GM23338 (cell line): ENCODE results near the gene STAMBPL1. TPM values are rescaled to one million over a fixed set of nuclear protein-coding genes. Genes with fewer than 3 reads are reported as not detected.

Source experiments
- ATAC-seq: fragments of 200-7000 bp; cut with Tn5 transposase; 3 replicates; pipeline ENCODE4 v1.9.1; 2020
- DNase-seq: peaks from one replicate; pipeline ENCODE4 v3.0.0-alpha.2; 2015; ENCODE audit warnings: low spot score
- H2AFZ ChIP-seq: fragments of 200-600 bp; sonication (generic); 2 replicates; pipeline ENCODE4 v1.8.0; 2016; ENCODE audit warnings: antibody characterized with exemption, mild to moderate bottlenecking, moderate library complexity
- H3F3A ChIP-seq: fragments of 200-600 bp; sonication (generic); replicated peaks from 2 replicates; pipeline ENCODE4 v1.8.0; 2017; ENCODE audit warnings: antibody characterized with exemption, mixed run types, low read depth
- H3K27ac ChIP-seq: fragments of 200-600 bp; sonication (generic); 2 replicates; pipeline ENCODE4 v1.6.1; 2016; ENCODE audit warnings: low read depth
- H3K27me3 ChIP-seq: fragments of 200-600 bp; sonication (generic); 2 replicates; pipeline ENCODE4 v1.8.0; 2016; ENCODE audit warnings: mild to moderate bottlenecking, mixed run types, moderate library complexity; ENCODE audit not compliant: insufficient read depth
- H3K36me3 ChIP-seq: fragments of 200-600 bp; sonication (generic); 2 replicates; pipeline ENCODE4 v1.8.0; 2016; ENCODE audit warnings: mild to moderate bottlenecking; ENCODE audit not compliant: insufficient read depth
- H3K4me1 ChIP-seq: fragments of 200-600 bp; sonication (generic); 2 replicates; pipeline ENCODE4 v1.8.0; 2016; ENCODE audit warnings: mild to moderate bottlenecking, moderate library complexity; ENCODE audit not compliant: insufficient read depth
- H3K4me2 ChIP-seq: fragments of 200-600 bp; sonication (generic); 2 replicates; pipeline ENCODE4 v1.7.1; 2017; ENCODE audit warnings: mixed run types
- H3K4me3 ChIP-seq: fragments of 200-600 bp; sonication (generic); 2 replicates; pipeline ENCODE4 v1.6.1; 2016; ENCODE audit warnings: mixed run types
- H3K79me2 ChIP-seq: fragments of 200-600 bp; sonication (generic); replicated peaks from 2 replicates; pipeline ENCODE4 v1.8.0; 2017; ENCODE audit warnings: mild to moderate bottlenecking; ENCODE audit not compliant: insufficient read depth
- H3K9me2 ChIP-seq: fragments of 200-600 bp; sonication (generic); 2 replicates; pipeline ENCODE4 v1.8.0; 2017; ENCODE audit not compliant: insufficient read depth
- H4K20me1 ChIP-seq: fragments of 200-600 bp; sonication (generic); replicated peaks from 2 replicates; pipeline ENCODE4 v1.8.0; 2017; ENCODE audit warnings: mild to moderate bottlenecking; ENCODE audit not compliant: insufficient read depth
- H3K27ac Mint-ChIP-seq: 2 replicates; pipeline ENCODE4 v1.8.0; 2020; ENCODE audit warnings: inconsistent platforms, mild to moderate bottlenecking, moderate library complexity, mixed read lengths
- H3K27me3 Mint-ChIP-seq: 3 replicates; pipeline ENCODE4 v1.8.0; 2022; ENCODE audit warnings: low read depth, mild to moderate bottlenecking, moderate library complexity, mixed read lengths, inconsistent platforms; ENCODE audit not compliant: insufficient read depth, poor library complexity
- H3K36me3 Mint-ChIP-seq: 3 replicates; pipeline ENCODE4 v1.8.0; 2021; ENCODE audit warnings: low read depth, mild to moderate bottlenecking, inconsistent platforms, moderate library complexity, mixed read lengths
- H3K4me1 Mint-ChIP-seq: 3 replicates; pipeline ENCODE4 v1.8.0; 2020; ENCODE audit warnings: mild to moderate bottlenecking, inconsistent platforms, mixed read lengths
- H3K4me3 Mint-ChIP-seq: 3 replicates; pipeline ENCODE4 v1.8.0; 2021; ENCODE audit warnings: moderate library complexity, mild to moderate bottlenecking, inconsistent platforms, mixed read lengths
- H3K9me3 Mint-ChIP-seq: 3 replicates; pipeline ENCODE4 v1.8.0; 2020; ENCODE audit warnings: moderate library complexity, mild to moderate bottlenecking, inconsistent platforms, mixed read lengths
- CREB1 ChIP-seq: fragments of 250-450 bp; sonication (Bioruptor Pico); IDR thresholded peaks from 2 replicates; pipeline ENCODE4 v1.5.0; 2020; ENCODE audit warnings: low read depth, mild to moderate bottlenecking, moderate library complexity
- EZH2 ChIP-seq: fragments of 200-600 bp; sonication (generic); IDR thresholded peaks from one replicate; pipeline ENCODE4 v1.8.0; 2017; ENCODE audit warnings: antibody characterized with exemption, mild to moderate bottlenecking, low read depth; ENCODE audit not compliant: unreplicated experiment
- EZH2phosphoT487 ChIP-seq: fragments of 200-600 bp; sonication (generic); IDR thresholded peaks from one replicate; pipeline ENCODE4 v1.8.1; 2018; ENCODE audit warnings: antibody characterized with exemption; ENCODE audit not compliant: unreplicated experiment
- JUNB ChIP-seq: IDR thresholded peaks from one replicate; pipeline ENCODE4 v1.6.1; 2016; ENCODE audit warnings: antibody characterized with exemption; ENCODE audit not compliant: unreplicated experiment
- POLR2AphosphoS5 ChIP-seq: IDR thresholded peaks from 2 replicates; pipeline ENCODE4 v1.6.1; 2016; ENCODE audit warnings: antibody characterized with exemption, low read depth
- STAT1 ChIP-seq: IDR thresholded peaks from one replicate; pipeline ENCODE4 v1.6.1; 2016; ENCODE audit warnings: antibody characterized with exemption; ENCODE audit not compliant: unreplicated experiment
- ZNF114 ChIP-seq: fragments of 250-450 bp; sonication (Bioruptor Pico); IDR thresholded peaks from 2 replicates; pipeline ENCODE4 v1.5.0; 2020; ENCODE audit warnings: mild to moderate bottlenecking, moderate library complexity
- ZNF331 ChIP-seq: fragments of 250-450 bp; sonication (Bioruptor Pico); IDR thresholded peaks from 2 replicates; pipeline ENCODE4 v1.5.0; 2020; ENCODE audit warnings: low read depth, mild to moderate bottlenecking, moderate library complexity
- polyA plus RNA-seq: library from polyadenylated mRNA; unstranded; fragments of >200 nt; fragmentation: Nextera tagmentation; extraction: Ambion mirVana; gene quantifications from 2 replicates; pipeline ENCODE4 v1.2.1, GENCODE V29; 2016
- total RNA-seq: library from RNA; depleted of rRNA; stranded (reverse); fragments of >200 nt; shearing (Covaris generic); gene quantifications from 2 replicates; pipeline ENCODE4 v1.2.3, GENCODE V29; 2014
- TF ChIP-seq, protein P1 (sequence below): IDR thresholded peaks from one replicate; pipeline ENCODE4 v1.6.1; 2018; ENCODE audit warnings: antibody characterized with exemption; ENCODE audit not compliant: unreplicated experiment
- TF ChIP-seq, protein P2 (sequence below): fragments of 250-450 bp; sonication (Bioruptor Pico); IDR thresholded peaks from 2 replicates; pipeline ENCODE4 v1.5.0; 2020; ENCODE audit warnings: mild to moderate bottlenecking, moderate library complexity
- TF ChIP-seq, protein P3 (sequence below), 2 experiments: fragments of 200-600 bp in 1 of 2; sonication (generic) in 1 of 2; conservative IDR thresholded peaks; 2 replicates each; pipeline versions ENCODE4 v1.5.1 to v1.6.1; 2016 to 2017; ENCODE audit warnings: antibody characterized with exemption in 2 of 2, low read depth in 2 of 2, mild to moderate bottlenecking in 2 of 2, moderate library complexity in 1 of 2
- TF ChIP-seq, protein P4 (sequence below): IDR thresholded peaks from 2 replicates; pipeline ENCODE4 v1.6.1; 2016; ENCODE audit warnings: antibody characterized with exemption

Gene STAMBPL1
- total and polyA plus RNA-seq, 2 experiments from 2014 or later, result 2.5 to 11.5 TPM

DNA sequence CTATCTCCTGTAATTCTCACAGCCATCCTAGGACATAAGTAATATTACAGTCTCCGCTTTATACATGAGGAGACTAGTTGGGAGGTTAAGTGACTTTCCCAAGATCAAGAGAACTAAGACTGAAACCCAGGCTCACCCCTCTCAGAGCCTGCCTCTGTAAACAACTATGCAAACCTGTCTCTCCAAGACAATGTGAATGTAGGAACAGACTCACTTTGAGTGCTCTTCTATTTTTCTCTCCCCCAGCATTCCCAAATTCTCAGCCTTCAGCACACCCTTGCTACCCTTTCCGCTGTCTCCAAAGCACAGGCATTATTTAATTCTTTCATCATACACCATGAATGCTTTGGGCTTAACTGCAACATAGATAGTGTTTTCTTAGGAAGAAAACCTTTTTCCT is 58.9 kb downstream of the STAMBPL1 start:
- no peak overlapping the region for H3K27ac ChIP-seq

More for the DNA sequence above, 58.9 kb downstream of the STAMBPL1 start:
- no peak overlapping the region for H3K4me3 ChIP-seq
- H3K36me3 Mint-ChIP-seq, result no peaks in the 10 kb centered on the region
- TF ChIP-seq, protein P1, sequence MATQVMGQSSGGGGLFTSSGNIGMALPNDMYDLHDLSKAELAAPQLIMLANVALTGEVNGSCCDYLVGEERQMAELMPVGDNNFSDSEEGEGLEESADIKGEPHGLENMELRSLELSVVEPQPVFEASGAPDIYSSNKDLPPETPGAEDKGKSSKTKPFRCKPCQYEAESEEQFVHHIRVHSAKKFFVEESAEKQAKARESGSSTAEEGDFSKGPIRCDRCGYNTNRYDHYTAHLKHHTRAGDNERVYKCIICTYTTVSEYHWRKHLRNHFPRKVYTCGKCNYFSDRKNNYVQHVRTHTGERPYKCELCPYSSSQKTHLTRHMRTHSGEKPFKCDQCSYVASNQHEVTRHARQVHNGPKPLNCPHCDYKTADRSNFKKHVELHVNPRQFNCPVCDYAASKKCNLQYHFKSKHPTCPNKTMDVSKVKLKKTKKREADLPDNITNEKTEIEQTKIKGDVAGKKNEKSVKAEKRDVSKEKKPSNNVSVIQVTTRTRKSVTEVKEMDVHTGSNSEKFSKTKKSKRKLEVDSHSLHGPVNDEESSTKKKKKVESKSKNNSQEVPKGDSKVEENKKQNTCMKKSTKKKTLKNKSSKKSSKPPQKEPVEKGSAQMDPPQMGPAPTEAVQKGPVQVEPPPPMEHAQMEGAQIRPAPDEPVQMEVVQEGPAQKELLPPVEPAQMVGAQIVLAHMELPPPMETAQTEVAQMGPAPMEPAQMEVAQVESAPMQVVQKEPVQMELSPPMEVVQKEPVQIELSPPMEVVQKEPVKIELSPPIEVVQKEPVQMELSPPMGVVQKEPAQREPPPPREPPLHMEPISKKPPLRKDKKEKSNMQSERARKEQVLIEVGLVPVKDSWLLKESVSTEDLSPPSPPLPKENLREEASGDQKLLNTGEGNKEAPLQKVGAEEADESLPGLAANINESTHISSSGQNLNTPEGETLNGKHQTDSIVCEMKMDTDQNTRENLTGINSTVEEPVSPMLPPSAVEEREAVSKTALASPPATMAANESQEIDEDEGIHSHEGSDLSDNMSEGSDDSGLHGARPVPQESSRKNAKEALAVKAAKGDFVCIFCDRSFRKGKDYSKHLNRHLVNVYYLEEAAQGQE, result no peak
- TF ChIP-seq ZNF114 (CRISPR knock-in tag) (no peak), POLR2AphosphoS5 (no peak), JUNB (no peak), STAT1 (no peak), CREB1 (CRISPR knock-in tag) (no peak), EZH2 (no peak), ZNF331 (CRISPR knock-in tag) (no peak), EZH2phosphoT487 (no peak)
- TF ChIP-seq, protein P2, sequence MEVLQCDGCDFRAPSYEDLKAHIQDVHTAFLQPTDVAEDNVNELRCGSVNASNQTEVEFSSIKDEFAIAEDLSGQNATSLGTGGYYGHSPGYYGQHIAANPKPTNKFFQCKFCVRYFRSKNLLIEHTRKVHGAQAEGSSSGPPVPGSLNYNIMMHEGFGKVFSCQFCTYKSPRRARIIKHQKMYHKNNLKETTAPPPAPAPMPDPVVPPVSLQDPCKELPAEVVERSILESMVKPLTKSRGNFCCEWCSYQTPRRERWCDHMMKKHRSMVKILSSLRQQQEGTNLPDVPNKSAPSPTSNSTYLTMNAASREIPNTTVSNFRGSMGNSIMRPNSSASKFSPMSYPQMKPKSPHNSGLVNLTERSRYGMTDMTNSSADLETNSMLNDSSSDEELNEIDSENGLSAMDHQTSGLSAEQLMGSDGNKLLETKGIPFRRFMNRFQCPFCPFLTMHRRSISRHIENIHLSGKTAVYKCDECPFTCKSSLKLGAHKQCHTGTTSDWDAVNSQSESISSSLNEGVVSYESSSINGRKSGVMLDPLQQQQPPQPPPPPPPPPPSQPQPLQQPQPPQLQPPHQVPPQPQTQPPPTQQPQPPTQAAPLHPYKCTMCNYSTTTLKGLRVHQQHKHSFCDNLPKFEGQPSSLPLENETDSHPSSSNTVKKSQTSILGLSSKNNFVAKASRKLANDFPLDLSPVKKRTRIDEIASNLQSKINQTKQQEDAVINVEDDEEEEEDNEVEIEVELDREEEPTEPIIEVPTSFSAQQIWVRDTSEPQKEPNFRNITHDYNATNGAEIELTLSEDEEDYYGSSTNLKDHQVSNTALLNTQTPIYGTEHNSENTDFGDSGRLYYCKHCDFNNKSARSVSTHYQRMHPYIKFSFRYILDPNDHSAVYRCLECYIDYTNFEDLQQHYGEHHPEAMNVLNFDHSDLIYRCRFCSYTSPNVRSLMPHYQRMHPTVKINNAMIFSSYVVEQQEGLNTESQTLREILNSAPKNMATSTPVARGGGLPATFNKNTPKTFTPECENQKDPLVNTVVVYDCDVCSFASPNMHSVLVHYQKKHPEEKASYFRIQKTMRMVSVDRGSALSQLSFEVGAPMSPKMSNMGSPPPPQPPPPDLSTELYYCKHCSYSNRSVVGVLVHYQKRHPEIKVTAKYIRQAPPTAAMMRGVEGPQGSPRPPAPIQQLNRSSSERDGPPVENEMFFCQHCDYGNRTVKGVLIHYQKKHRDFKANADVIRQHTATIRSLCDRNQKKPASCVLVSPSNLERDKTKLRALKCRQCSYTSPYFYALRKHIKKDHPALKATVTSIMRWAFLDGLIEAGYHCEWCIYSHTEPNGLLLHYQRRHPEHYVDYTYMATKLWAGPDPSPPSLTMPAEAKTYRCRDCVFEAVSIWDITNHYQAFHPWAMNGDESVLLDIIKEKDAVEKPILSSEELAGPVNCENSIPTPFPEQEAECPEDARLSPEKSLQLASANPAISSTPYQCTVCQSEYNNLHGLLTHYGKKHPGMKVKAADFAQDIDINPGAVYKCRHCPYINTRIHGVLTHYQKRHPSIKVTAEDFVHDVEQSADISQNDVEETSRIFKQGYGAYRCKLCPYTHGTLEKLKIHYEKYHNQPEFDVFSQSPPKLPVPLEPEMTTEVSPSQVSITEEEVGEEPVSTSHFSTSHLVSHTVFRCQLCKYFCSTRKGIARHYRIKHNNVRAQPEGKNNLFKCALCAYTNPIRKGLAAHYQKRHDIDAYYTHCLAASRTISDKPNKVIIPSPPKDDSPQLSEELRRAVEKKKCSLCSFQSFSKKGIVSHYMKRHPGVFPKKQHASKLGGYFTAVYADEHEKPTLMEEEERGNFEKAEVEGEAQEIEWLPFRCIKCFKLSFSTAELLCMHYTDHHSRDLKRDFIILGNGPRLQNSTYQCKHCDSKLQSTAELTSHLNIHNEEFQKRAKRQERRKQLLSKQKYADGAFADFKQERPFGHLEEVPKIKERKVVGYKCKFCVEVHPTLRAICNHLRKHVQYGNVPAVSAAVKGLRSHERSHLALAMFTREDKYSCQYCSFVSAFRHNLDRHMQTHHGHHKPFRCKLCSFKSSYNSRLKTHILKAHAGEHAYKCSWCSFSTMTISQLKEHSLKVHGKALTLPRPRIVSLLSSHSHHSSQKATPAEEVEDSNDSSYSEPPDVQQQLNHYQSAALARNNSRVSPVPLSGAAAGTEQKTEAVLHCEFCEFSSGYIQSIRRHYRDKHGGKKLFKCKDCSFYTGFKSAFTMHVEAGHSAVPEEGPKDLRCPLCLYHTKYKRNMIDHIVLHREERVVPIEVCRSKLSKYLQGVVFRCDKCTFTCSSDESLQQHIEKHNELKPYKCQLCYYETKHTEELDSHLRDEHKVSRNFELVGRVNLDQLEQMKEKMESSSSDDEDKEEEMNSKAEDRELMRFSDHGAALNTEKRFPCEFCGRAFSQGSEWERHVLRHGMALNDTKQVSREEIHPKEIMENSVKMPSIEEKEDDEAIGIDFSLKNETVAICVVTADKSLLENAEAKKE, result no peak
- TF ChIP-seq, protein P3, sequence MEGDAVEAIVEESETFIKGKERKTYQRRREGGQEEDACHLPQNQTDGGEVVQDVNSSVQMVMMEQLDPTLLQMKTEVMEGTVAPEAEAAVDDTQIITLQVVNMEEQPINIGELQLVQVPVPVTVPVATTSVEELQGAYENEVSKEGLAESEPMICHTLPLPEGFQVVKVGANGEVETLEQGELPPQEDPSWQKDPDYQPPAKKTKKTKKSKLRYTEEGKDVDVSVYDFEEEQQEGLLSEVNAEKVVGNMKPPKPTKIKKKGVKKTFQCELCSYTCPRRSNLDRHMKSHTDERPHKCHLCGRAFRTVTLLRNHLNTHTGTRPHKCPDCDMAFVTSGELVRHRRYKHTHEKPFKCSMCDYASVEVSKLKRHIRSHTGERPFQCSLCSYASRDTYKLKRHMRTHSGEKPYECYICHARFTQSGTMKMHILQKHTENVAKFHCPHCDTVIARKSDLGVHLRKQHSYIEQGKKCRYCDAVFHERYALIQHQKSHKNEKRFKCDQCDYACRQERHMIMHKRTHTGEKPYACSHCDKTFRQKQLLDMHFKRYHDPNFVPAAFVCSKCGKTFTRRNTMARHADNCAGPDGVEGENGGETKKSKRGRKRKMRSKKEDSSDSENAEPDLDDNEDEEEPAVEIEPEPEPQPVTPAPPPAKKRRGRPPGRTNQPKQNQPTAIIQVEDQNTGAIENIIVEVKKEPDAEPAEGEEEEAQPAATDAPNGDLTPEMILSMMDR (conservative IDR thresholded peaks at IDR 0.05; ENCODE audit: low read depth in 2 of 2), result no peak
- TF ChIP-seq, protein P4, sequence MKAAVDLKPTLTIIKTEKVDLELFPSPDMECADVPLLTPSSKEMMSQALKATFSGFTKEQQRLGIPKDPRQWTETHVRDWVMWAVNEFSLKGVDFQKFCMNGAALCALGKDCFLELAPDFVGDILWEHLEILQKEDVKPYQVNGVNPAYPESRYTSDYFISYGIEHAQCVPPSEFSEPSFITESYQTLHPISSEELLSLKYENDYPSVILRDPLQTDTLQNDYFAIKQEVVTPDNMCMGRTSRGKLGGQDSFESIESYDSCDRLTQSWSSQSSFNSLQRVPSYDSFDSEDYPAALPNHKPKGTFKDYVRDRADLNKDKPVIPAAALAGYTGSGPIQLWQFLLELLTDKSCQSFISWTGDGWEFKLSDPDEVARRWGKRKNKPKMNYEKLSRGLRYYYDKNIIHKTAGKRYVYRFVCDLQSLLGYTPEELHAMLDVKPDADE, result no peak
- no peaks in the 10 kb centered on the region for H3K36me3 ChIP-seq
- H4K20me1 ChIP-seq, result no peaks in the 10 kb centered on the region
- H3K27me3 ChIP-seq, result no peaks in the 10 kb centered on the region
- DNase-seq (no peak), ATAC-seq (no peak)
- H3K4me1 Mint-ChIP-seq, result peaks cover 4% of the 10 kb centered on the region
- H3K27me3 Mint-ChIP-seq, result peaks cover 3% of the 10 kb centered on the region
- H3K9me3 Mint-ChIP-seq, result no peaks in the 10 kb centered on the region
- no peak overlapping the region for H2AFZ ChIP-seq
- H3K79me2 ChIP-seq, result no peaks in the 10 kb centered on the region
- H3K4me2 ChIP-seq, result no peak overlapping the region
- H3K4me1 ChIP-seq, result 0 out of 2 replicates have a peak, but pooled peaks cover 4% of the 10 kb centered on the region
- no peak overlapping the region for H3K27ac Mint-ChIP-seq
- no peak overlapping the region for H3K4me3 Mint-ChIP-seq
- H3K9me2 ChIP-seq, result no peaks in the 10 kb centered on the region
- no peaks in the 10 kb centered on the region for H3F3A ChIP-seq
